Peyer's patch (tissue), 4 donors: ENCODE data around the gene GALNT2. TPM values are rescaled to one million over a fixed set of nuclear protein-coding genes. Genes with fewer than 3 reads are reported as not detected.

Experiments used
- DNase-seq, 3 donors: peaks; one replicate each; pipeline ENCODE4 v3.0.0-alpha.2; 2017 to 2019
- H3K27ac ChIP-seq, 4 donors: fragments of 200-600 bp; sonication (generic); one replicate each; pipeline ENCODE4 v1.5.1; 2016 to 2019
- H3K27me3 ChIP-seq, 2 donors: fragments of 200-600 bp; sonication (generic); one replicate each; pipeline ENCODE4 v1.5.1; 2019
- H3K36me3 ChIP-seq, 3 donors: fragments of 200-600 bp; sonication (generic); one replicate each; pipeline ENCODE4 v1.5.1; 2016 to 2019
- H3K4me1 ChIP-seq, 4 donors: fragments of 200-600 bp; sonication (generic); one replicate each; pipeline ENCODE4 v1.5.1; 2016 to 2019
- H3K4me3 ChIP-seq, 4 donors: fragments of 200-600 bp; sonication (generic); 1 replicate in 3 of 4; 2 replicates in 1 of 4; pipeline ENCODE4 v1.5.1; 2016 to 2019; ENCODE audit warnings: mild to moderate bottlenecking in 1 of 4
- H3K9me3 ChIP-seq, 4 donors: fragments of 200-600 bp; sonication (generic); one replicate each; pipeline ENCODE4 v1.5.1; 2016 to 2019; ENCODE audit warnings: mild to moderate bottlenecking in 1 of 4
- POLR2A ChIP-seq, 2 donors: fragments of 450-650 bp; IDR thresholded peaks; one replicate each; pipeline ENCODE4 v1.5.1; 2017; ENCODE audit warnings: antibody characterized with exemption in 2 of 2, mild to moderate bottlenecking in 2 of 2, moderate library complexity in 2 of 2
- total RNA-seq, 4 donors: library from RNA; depleted of rRNA; stranded (reverse); fragments of >200 nt; gene quantifications; one replicate each; pipeline ENCODE4 v1.1.0, GENCODE V29; 2016
- TF ChIP-seq, protein P1 (sequence below), 6 experiments: fragments of 450-650 bp in 4 of 6; fragments of 200-600 bp in 2 of 6; sonication (generic) in 1 of 6; IDR thresholded peaks; one replicate each; pipeline ENCODE4 v1.5.1; 2017 to 2019; ENCODE audit warnings: antibody characterized with exemption in 6 of 6, mild to moderate bottlenecking in 3 of 6, moderate library complexity in 1 of 6

The GALNT2 gene
- total RNA-seq, 4 donors from 2014 or later, result 36.3 to 52.5 (median 43.6) TPM

DNA sequence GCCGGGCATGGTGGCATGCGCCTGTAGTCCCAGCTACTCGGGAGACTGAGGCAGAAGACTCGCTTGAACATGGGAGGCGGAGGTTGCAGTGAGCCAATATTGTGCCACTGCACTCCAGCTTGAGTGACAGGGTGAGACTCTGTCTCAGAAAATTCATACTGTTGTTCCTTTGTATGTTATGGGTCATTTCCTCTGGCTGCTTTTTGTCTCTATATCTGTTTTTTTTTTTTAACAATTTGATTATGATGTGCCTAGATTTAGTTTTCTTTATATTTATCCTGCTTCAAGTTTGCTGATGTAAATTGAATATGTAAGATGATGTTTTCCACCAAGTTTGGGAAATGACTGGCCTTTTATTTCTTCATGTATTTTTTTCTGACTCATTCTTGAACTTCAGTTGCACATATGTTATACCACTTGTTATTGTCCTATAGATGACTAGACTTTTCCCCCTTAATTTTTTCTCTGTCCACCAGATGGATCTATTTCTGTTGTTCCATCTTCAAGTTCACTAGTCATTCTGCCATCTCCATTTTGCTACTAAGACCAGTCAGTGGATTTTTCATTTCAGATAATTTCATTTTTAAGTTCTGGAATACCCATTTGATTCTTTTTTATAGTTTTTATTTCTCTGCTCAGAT is 173.5 kb downstream of the GALNT2 start:
- H3K27ac ChIP-seq, result no peak overlapping the region
- H3K27me3 ChIP-seq, result no peaks in the 10 kb centered on the region
- no peak for DNase-seq
- H3K9me3 ChIP-seq, result no peaks in the 10 kb centered on the region
- H3K4me3 ChIP-seq, result no peak overlapping the region
- TF ChIP-seq, protein P1, sequence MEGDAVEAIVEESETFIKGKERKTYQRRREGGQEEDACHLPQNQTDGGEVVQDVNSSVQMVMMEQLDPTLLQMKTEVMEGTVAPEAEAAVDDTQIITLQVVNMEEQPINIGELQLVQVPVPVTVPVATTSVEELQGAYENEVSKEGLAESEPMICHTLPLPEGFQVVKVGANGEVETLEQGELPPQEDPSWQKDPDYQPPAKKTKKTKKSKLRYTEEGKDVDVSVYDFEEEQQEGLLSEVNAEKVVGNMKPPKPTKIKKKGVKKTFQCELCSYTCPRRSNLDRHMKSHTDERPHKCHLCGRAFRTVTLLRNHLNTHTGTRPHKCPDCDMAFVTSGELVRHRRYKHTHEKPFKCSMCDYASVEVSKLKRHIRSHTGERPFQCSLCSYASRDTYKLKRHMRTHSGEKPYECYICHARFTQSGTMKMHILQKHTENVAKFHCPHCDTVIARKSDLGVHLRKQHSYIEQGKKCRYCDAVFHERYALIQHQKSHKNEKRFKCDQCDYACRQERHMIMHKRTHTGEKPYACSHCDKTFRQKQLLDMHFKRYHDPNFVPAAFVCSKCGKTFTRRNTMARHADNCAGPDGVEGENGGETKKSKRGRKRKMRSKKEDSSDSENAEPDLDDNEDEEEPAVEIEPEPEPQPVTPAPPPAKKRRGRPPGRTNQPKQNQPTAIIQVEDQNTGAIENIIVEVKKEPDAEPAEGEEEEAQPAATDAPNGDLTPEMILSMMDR (IDR thresholded peaks at IDR 0.05), result no peak
- no peak for TF ChIP-seq POLR2A (IDR thresholded peaks at IDR 0.05)
- no peaks in the 10 kb centered on the region for H3K4me1 ChIP-seq
- peaks cover 0 to 23% (median 0%) of the 10 kb centered on the region in 3 donors for H3K36me3 ChIP-seq

DNA sequence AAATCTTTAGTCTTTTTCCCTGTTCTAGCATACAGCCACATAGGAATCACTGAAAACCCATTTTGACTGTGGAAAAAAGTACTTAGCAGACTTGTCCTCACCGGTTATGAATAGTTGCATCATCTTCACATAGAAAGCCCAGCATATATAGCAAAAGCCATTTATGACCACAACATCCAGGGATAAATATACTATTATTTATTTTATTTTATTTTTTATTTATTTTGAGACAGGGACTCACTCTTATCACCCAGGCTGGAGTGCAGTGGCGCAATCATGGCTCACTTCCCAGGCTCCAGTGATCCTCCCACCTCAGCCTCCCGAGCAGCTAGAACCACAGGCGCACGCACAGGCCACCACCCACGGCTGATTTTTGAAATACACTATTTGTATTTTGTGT is 175.3 kb downstream of the GALNT2 start:
- H3K27me3 ChIP-seq, result no peaks in the 10 kb centered on the region
- H3K36me3 ChIP-seq, result peaks cover 0 to 40% (median 0%) of the 10 kb centered on the region in 3 donors
- H3K9me3 ChIP-seq, result no peaks in the 10 kb centered on the region
- DNase-seq, result no peak
- no peaks in the 10 kb centered on the region for H3K4me1 ChIP-seq
- H3K27ac ChIP-seq, result no peak overlapping the region
- TF ChIP-seq, protein P1 (IDR thresholded peaks at IDR 0.05), result no peak
- no peak for TF ChIP-seq POLR2A (IDR thresholded peaks at IDR 0.05)
- no peak overlapping the region for H3K4me3 ChIP-seq

DNA sequence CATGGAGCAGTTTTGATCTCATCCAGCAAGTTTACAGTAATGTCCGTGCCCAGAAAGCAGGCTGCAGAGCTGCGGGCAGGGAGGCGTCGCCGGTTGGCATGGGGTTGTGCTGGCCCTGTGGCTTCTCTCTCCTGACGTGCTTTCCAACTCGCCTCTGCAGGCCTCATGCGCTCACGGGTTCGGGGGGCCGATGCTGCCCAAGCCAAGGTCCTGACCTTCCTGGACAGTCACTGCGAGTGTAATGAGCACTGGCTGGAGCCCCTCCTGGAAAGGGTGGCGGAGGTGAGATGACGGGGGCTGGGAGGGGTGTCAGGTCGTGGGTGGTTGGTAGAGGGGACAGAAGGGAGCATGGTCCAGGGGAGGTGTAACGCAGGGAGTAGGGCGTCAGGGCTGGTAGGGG is 176.1 kb downstream of the GALNT2 start:
- Histone ChIP-seq H3K4me1 (no peaks in the 10 kb centered on the region), H3K36me3 (peaks cover 0 to 48% (median 0%) of the 10 kb centered on the region in 3 donors), H3K27me3 (no peaks in the 10 kb centered on the region), H3K4me3 (no peak overlapping the region), H3K27ac (no peak overlapping the region), H3K9me3 (no peaks in the 10 kb centered on the region)
- DNase-seq, result no peak
- TF ChIP-seq, protein P1 (IDR thresholded peaks at IDR 0.05), result no peak
- TF ChIP-seq POLR2A (IDR thresholded peaks at IDR 0.05), result no peak

DNA sequence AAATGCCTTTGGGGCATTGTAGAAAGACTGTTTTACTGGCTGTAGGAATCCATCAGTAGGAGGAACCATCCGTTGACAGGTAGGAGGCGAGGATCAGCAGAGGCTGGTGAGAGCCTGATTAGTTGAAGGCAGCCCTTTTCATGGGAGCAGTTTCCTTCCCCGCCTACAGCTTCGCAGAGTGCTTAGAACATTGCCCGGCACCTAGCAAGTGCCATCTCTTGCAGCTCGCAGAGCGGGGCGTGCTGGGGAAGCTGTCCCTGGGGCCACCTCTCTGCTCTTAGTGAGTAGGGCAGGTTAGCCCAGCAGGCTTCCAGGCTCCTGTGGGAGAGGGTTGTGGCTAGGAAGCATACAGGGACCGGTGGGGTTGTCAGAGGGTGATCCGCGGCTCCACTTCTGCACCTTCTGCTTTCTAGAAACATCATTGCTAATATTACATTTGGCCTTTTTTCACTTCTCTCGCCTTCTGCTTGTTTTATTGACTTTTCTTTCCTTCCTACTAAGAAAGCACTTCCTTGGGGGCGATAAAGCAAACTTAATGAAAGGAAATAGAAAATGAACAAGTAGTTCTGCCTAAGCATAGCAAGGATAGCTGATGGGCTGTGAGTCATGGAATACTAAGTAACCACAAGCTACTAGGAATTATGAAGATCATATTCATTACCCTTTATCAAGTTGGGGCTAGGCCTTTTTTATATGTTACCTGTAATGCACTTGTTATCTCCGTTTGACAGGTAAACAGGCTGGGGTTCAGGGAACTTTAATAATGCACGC is 176.7 kb downstream of the GALNT2 start:
- H3K36me3 ChIP-seq, result peaks cover 0 to 54% (median 0%) of the 10 kb centered on the region in 3 donors

DNA sequence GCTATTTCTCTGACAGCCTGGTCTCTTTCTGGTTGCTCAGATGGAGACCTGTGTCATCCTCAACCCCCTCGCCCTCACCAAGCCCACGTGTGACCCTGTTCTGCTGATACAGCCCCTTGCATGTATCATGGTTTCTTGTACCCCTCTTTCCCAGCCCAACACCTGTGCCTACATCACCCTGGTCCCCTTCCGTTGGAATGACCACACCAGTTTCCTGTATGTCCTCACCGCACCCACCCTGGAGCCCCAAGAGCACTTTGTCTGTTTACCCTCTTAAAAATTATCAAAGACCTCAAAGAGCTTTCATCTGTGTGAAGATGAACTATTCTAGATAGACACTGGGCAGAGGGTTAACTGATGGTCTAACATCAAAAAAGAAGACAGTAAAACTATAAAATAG is 179.5 kb downstream of the GALNT2 start:
- Histone ChIP-seq H3K36me3 (peaks cover 0 to 74% (median 0%) of the 10 kb centered on the region in 3 donors), H3K4me3 (no peak overlapping the region), H3K27me3 (no peaks in the 10 kb centered on the region), H3K27ac (no peak overlapping the region), H3K9me3 (no peaks in the 10 kb centered on the region), H3K4me1 (no peaks in the 10 kb centered on the region)
- TF ChIP-seq POLR2A (IDR thresholded peaks at IDR 0.05), result no peak
- TF ChIP-seq, protein P1 (IDR thresholded peaks at IDR 0.05), result no peak
- no peak for DNase-seq

More for the DNA sequence above, 176.7 kb downstream of the GALNT2 start:
- Histone ChIP-seq H3K27ac (no peak overlapping the region), H3K27me3 (no peaks in the 10 kb centered on the region), H3K4me3 (no peak overlapping the region), H3K4me1 (no peaks in the 10 kb centered on the region), H3K9me3 (no peaks in the 10 kb centered on the region)
- TF ChIP-seq, protein P1 (IDR thresholded peaks at IDR 0.05), result no peak
- TF ChIP-seq POLR2A (IDR thresholded peaks at IDR 0.05), result no peak
- DNase-seq, result no peak
